Adrenal gland (tissue), 5 donors: Measurements from ENCODE around the gene SH3BP2.

Source experiments
- CTCF ChIP-seq, 6 experiments: fragments of 450-650 bp in 4 of 6; fragments of 200-600 bp in 2 of 6; sonication (generic) in 1 of 6; IDR thresholded peaks; 1 replicate in 5 of 6; 2 replicates in 1 of 6; pipeline versions ENCODE4 v1.5.1 to v1.8.0; 2016 to 2021; ENCODE audit warnings: antibody characterized with exemption in 6 of 6, mild to moderate bottlenecking in 2 of 6, moderate library complexity in 1 of 6
- POLR2A ChIP-seq, 2 donors: fragments of 450-650 bp; IDR thresholded peaks; one replicate each; pipeline ENCODE4 v1.6.1; 2017; ENCODE audit warnings: antibody characterized with exemption in 2 of 2, mild to moderate bottlenecking in 2 of 2, moderate library complexity in 1 of 2
- donor health status: DM: no; HTN: no; CAD: no.

DNA sequence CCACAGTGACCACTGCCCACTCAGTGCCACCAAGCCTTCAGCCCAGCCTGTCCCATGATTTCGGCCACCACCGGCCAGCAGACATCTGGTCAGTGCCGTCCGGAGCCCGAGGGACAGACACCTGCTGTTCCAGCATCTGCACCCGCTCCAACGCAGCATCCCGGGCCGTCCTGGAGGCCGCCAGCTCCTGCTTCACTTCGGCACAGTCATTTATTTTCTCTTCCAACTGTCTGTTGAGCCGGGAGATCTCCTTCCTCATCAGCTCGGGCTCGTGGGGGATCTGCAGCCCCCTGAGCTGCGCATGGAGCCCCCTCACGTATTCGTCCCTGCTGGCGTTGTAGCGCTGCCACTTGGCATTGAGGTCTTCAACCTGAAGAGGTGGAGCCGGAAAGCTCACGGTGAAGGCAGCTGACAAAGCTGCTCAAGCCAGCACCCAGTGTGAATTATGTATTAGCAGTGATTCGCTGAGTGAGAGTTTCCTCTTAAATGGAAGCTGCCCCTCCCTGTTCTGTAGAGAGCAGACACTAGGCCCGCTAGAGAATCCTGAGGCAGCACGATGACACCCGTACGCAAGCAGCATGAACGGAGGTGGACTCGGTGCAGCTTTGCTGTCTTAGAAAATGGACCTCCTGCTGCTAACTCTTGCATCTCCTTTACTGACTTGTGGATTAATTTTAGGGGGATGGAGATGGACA lies 48.2 kb upstream of the SH3BP2 start:
- TF ChIP-seq POLR2A (IDR thresholded peaks at IDR 0.05) (no peak), CTCF (IDR thresholded peaks at IDR 0.05) (no peak)
